OCI-LY3 (cell line): Measurements from ENCODE around the gene SDK1.

ENCODE experiments used
- H2AFZ ChIP-seq: fragments of 200-600, 300-600 bp; shearing (Covaris generic); 2 replicates; pipeline ENCODE4 v1.6.0; 2014; ENCODE audit warnings: antibody characterized with exemption, low read depth, low read length
- H3K27ac ChIP-seq: fragments of 200-600, 300-600 bp; sonication (generic); 2 replicates; pipeline ENCODE4 v1.5.1; 2014; ENCODE audit warnings: mild to moderate bottlenecking, low read length, moderate library complexity, mixed read lengths
- H3K27me3 ChIP-seq: fragments of 200-600, 300-600 bp; sonication (generic); 2 replicates; pipeline ENCODE4 v1.6.1; 2014; ENCODE audit warnings: low read depth, low read length, mixed read lengths
- H3K36me3 ChIP-seq: fragments of 200-600, 300-600 bp; sonication (generic); replicated peaks from 2 replicates; pipeline ENCODE3; 2014; ENCODE audit warnings: low read depth, low read length, mixed read lengths
- H3K4me1 ChIP-seq: fragments of 300-600, 200-600 bp; sonication (generic); 2 replicates; pipeline ENCODE4 v1.6.1; 2014; ENCODE audit warnings: low read length, mixed read lengths
- H3K4me2 ChIP-seq: fragments of 200-600, 300-600 bp; sonication (generic); 2 replicates; pipeline ENCODE4 v1.6.1; 2014; ENCODE audit warnings: low read length, mixed read lengths
- H3K4me3 ChIP-seq: fragments of 300-600, 200-600 bp; sonication (generic); 2 replicates; pipeline ENCODE4 v1.5.1; 2014; ENCODE audit warnings: antibody characterized with exemption, mild to moderate bottlenecking, low read length, moderate library complexity
- H3K79me2 ChIP-seq: fragments of 300-600, 200-600 bp; shearing (Covaris generic); 2 replicates; pipeline ENCODE4 v1.6.1; 2014; ENCODE audit warnings: mild to moderate bottlenecking, low read length, mixed read lengths
- H3K9ac ChIP-seq: fragments of 300-600, 200-600 bp; shearing (Covaris generic); 2 replicates; pipeline ENCODE4 v1.6.0; 2014; ENCODE audit warnings: mild to moderate bottlenecking, low read length, moderate library complexity
- H3K9me3 ChIP-seq: fragments of 200-600, 300-600 bp; shearing (Covaris generic); 2 replicates; pipeline ENCODE4 v1.6.1; 2014; ENCODE audit warnings: low read length, mixed read lengths; ENCODE audit not compliant: insufficient read depth
- H4K20me1 ChIP-seq: fragments of 200-600, 300-600 bp; sonication (generic); 2 replicates; pipeline ENCODE4 v1.6.1; 2016; ENCODE audit warnings: low read length, mixed read lengths; ENCODE audit not compliant: insufficient read depth
- CTCF ChIP-seq: fragments of 200-600, 300-600 bp; sonication (generic); IDR thresholded peaks from 2 replicates; pipeline ENCODE4 v1.5.1; 2014; ENCODE audit warnings: antibody characterized with exemption, low read length, low read depth
- EZH2phosphoT487 ChIP-seq: fragments of 200-600 bp; shearing (Covaris generic); IDR thresholded peaks from 2 replicates; pipeline ENCODE4 v1.6.1; 2018; ENCODE audit warnings: antibody characterized with exemption, mixed run types, low read depth

Gene SDK1

GRCh38 chr7:3333861-3334260 lies 32.8 kb downstream of the SDK1 start:
- Histone ChIP-seq H3K27ac (no peak overlapping the region), H3K4me3 (no peak overlapping the region), H3K9me3 (no peaks in the 10 kb centered on the region), H4K20me1 (no peaks in the 10 kb centered on the region), H3K79me2 (no peaks in the 10 kb centered on the region), H3K27me3 (no peaks in the 10 kb centered on the region), H3K4me1 (no peaks in the 10 kb centered on the region), H3K36me3 (no peaks in the 10 kb centered on the region), H3K4me2 (no peak overlapping the region), H3K9ac (no peak overlapping the region), H2AFZ (no peak overlapping the region)
- no peak for TF ChIP-seq CTCF
- TF ChIP-seq EZH2phosphoT487 = no peak

- Histone ChIP-seq H3K27me3 (no peaks in the 10 kb centered on the region), H3K9ac (no peak overlapping the region), H3K36me3 (no peaks in the 10 kb centered on the region), H3K9me3 (no peaks in the 10 kb centered on the region), H3K4me3 (no peak overlapping the region), H3K4me2 (no peak overlapping the region), H2AFZ (no peak overlapping the region), H3K27ac (no peak overlapping the region), H3K79me2 (no peaks in the 10 kb centered on the region), H4K20me1 (no peaks in the 10 kb centered on the region), H3K4me1 (no peaks in the 10 kb centered on the region)
- TF ChIP-seq CTCF (no peak), EZH2phosphoT487 (no peak)
These were observed 35.1 kb downstream of the SDK1 start for GRCh38 chr7:3336042-3336665.

GRCh38 chr7:3338161-3338560 lies 37.1 kb downstream of the SDK1 start:
- no peak overlapping the region for H2AFZ ChIP-seq
- H3K27ac ChIP-seq = no peak overlapping the region
- no peaks in the 10 kb centered on the region for H3K79me2 ChIP-seq

More at GRCh38 chr7:3338161-3338560, 37.1 kb downstream of the SDK1 start:
- no peak for TF ChIP-seq EZH2phosphoT487
- no peak for TF ChIP-seq CTCF
- no peaks in the 10 kb centered on the region for H3K36me3 ChIP-seq
- no peaks in the 10 kb centered on the region for H3K4me1 ChIP-seq
- H3K9ac ChIP-seq = no peak overlapping the region
- no peaks in the 10 kb centered on the region for H4K20me1 ChIP-seq
- no peaks in the 10 kb centered on the region for H3K9me3 ChIP-seq
- no peak overlapping the region for H3K4me3 ChIP-seq
- H3K27me3 ChIP-seq = no peaks in the 10 kb centered on the region
- no peak overlapping the region for H3K4me2 ChIP-seq
